ENCODE measurements around the gene RNU1-2. TPM values are rescaled to one million over a fixed set of nuclear protein-coding genes. Genes with fewer than 3 reads are reported as not detected.
"Not testable (repeated sequence)": the region's sequence is repeated elsewhere in the genome, so short reads cannot be mapped to it uniquely, and the experiment has no call there.

Gene RNU1-2
- total RNA-seq, 1 donor from 2014 or later, result 2,859 TPM

DNA sequence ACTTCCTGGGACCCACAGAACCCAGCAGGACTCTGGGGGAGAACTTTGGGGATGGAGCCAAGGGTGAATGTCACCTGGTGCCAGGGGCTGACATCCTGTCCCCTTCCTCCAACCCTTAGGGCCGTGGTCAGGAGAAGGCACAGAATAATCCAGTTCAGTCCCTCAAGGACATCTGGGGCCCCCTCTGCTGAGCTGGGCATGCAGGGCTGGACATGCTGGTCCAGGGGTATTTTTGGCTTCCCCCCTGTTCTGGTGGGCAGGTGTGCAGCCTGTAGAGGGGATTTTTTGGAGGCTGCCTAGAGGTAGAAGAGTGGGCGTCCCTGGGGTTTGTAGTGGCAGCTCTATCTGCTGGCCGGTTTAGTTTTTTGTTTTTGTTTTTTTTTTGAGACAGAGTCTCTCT, 22.6 kb downstream of the RNU1-2 start:
- Mint-ChIP-seq H3K27me3 (ENCODE audit: unreplicated experiment) (no peaks in the 10 kb centered on the region), H3K4me3 (ENCODE audit: unreplicated experiment) (no peak overlapping the region), H3K27ac (ENCODE audit: unreplicated experiment) (no peak overlapping the region), H3K36me3 (ENCODE audit: unreplicated experiment) (no peaks in the 10 kb centered on the region), H3K4me1 (ENCODE audit: unreplicated experiment) (peaks cover 23% of the 10 kb centered on the region), H3K9me3 (ENCODE audit: unreplicated experiment) (no peaks in the 10 kb centered on the region)
- TF ChIP-seq CTCF (IDR thresholded peaks at IDR 0.05), result no peak
- DNase-seq (ENCODE audit: extremely low spot score, unreplicated experiment), result no peak

DNA sequence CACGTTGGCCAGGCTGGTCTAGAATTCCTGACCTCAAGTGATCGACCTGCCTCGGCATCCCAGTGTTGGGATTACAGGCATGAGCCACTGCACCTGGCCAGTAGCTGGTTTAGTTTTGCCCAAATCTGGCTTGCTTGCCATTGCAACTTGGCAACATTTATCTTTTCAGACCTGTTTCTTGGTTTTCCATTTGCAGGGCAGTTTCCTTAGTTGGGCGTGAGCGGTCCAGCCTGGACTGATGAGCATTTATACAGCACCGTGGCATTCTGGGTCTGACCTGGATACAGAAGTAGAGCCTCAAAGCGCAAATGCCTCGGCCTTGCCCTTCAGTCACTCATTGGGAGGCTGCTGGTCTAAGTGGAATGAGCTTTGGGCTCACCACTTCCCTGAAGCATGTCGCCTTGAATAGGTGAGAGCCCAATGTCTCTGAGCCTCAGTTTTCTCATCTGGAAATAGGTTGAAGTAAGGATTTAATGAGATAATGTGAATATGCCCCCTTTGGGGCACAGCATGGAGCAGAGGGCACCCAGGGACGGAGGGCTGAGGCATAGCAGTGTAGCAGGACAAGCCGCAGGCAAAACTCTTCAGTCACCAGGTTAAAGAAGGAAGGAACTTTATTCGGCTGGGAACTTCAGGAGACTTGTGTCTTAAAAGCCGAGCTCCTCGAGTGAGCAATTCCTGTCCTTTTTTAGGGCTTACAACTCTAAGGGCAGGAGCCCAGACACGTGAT, 23.3 kb downstream of the RNU1-2 start:
- not testable (repeated sequence) for H3K27me3 Mint-ChIP-seq (ENCODE audit: unreplicated experiment); H3K9me3 Mint-ChIP-seq (ENCODE audit: unreplicated experiment); DNase-seq (ENCODE audit: extremely low spot score, unreplicated experiment); H3K27ac Mint-ChIP-seq (ENCODE audit: unreplicated experiment); H3K36me3 Mint-ChIP-seq (ENCODE audit: unreplicated experiment); H3K4me3 Mint-ChIP-seq (ENCODE audit: unreplicated experiment)
- peaks cover 20% of the 10 kb centered on the region for H3K4me1 Mint-ChIP-seq (ENCODE audit: unreplicated experiment)

DNA sequence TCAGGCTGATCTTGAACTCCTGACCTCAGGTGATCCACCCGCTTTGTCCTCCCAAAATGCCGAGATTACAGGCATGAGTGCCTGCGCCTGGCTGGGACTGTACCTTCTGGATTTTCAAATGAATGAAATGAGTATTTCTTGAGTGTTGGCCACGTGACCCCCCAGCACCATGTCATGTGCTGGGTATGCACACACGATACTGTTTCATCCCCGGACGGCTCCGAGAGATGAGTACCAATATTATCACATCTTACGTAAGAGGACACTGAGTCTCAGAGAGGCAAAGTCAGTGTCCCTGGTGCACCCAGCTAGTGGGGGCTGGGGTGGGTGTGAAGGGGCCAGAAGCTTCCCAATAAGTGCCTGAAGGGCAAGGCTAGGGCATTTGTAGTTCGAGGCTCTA, 25.2 kb downstream of the RNU1-2 start:
- no peak overlapping the region for H3K27ac Mint-ChIP-seq (ENCODE audit: unreplicated experiment)
- no peak overlapping the region for H3K4me3 Mint-ChIP-seq (ENCODE audit: unreplicated experiment)
- H3K27me3 Mint-ChIP-seq (ENCODE audit: unreplicated experiment), result no peaks in the 10 kb centered on the region
- peaks cover 10% of the 10 kb centered on the region for H3K4me1 Mint-ChIP-seq (ENCODE audit: unreplicated experiment)
- H3K9me3 Mint-ChIP-seq (ENCODE audit: unreplicated experiment), result no peaks in the 10 kb centered on the region
- H3K36me3 Mint-ChIP-seq (ENCODE audit: unreplicated experiment), result no peaks in the 10 kb centered on the region
- DNase-seq (ENCODE audit: extremely low spot score, unreplicated experiment), result no peak
- TF ChIP-seq CTCF (IDR thresholded peaks at IDR 0.05), result no peak

GRCh38 chr1:16921391-16922185, 25.8 kb downstream of the RNU1-2 start, which contains the start of gene CROCC:
CROCC (plus strand) TSS chr1:16921931; CDS start chr1:16922019, 88 bp downstream.
- no peak within 1 kb of the TSS for H3K27ac Mint-ChIP-seq (ENCODE audit: unreplicated experiment)
- no peaks in the 10 kb centered on the region for H3K27me3 Mint-ChIP-seq (ENCODE audit: unreplicated experiment)
- no peaks in the 10 kb centered on the region for H3K9me3 Mint-ChIP-seq (ENCODE audit: unreplicated experiment)
- DNase-seq (ENCODE audit: extremely low spot score, unreplicated experiment), result no peak
- no peak within 1 kb of the TSS for H3K4me3 Mint-ChIP-seq (ENCODE audit: unreplicated experiment)
- H3K4me1 Mint-ChIP-seq (ENCODE audit: unreplicated experiment), result peaks cover 13% of the 10 kb centered on the region
- H3K36me3 Mint-ChIP-seq (ENCODE audit: unreplicated experiment), result no peaks in the 10 kb centered on the region
- TF ChIP-seq CTCF (IDR thresholded peaks at IDR 0.05), result no peak

- Mint-ChIP-seq H3K4me3 (ENCODE audit: unreplicated experiment) (no peak overlapping the region), H3K27ac (ENCODE audit: unreplicated experiment) (no peak overlapping the region), H3K27me3 (ENCODE audit: unreplicated experiment) (no peaks in the 10 kb centered on the region), H3K4me1 (ENCODE audit: unreplicated experiment) (peaks cover 17% of the 10 kb centered on the region), H3K9me3 (ENCODE audit: unreplicated experiment) (no peaks in the 10 kb centered on the region), H3K36me3 (ENCODE audit: unreplicated experiment) (no peaks in the 10 kb centered on the region)
- TF ChIP-seq CTCF (IDR thresholded peaks at IDR 0.05), result no peak
- DNase-seq (ENCODE audit: extremely low spot score, unreplicated experiment), result no peak
Observed at GRCh38 chr1:16922466-16922865, 26.7 kb downstream of the RNU1-2 start.
